Skeletal muscle tissue (tissue), 4 donors: ENCODE measurements around the gene KCTD15. TPM values are rescaled to one million over a fixed set of nuclear protein-coding genes. Genes with fewer than 3 reads are reported as not detected.
A peak's percentile ranks its signal among the peaks of the same experiment; 100 is the strongest.

Experiments used
- H3K27ac ChIP-seq: one replicate; pipeline ENCODE4 v1.7.0; 2013; ENCODE audit warnings: mild to moderate bottlenecking, low read depth, low read length, inconsistent platforms
- H3K27me3 ChIP-seq, 3 donors: one replicate each; pipeline ENCODE4 v1.7.0; 2013; ENCODE audit warnings: low read length in 3 of 3; ENCODE audit not compliant: control insufficient read depth in 3 of 3, insufficient read depth in 3 of 3
- H3K36me3 ChIP-seq, 3 donors: one replicate each; pipeline ENCODE4 v1.7.0; 2013; ENCODE audit warnings: low read length in 3 of 3; ENCODE audit not compliant: control insufficient read depth in 3 of 3, insufficient read depth in 3 of 3
- H3K4me1 ChIP-seq, 3 donors: one replicate each; pipeline ENCODE4 v1.7.0; 2013; ENCODE audit warnings: low read length in 3 of 3, mild to moderate bottlenecking in 3 of 3; ENCODE audit not compliant: control insufficient read depth in 3 of 3, insufficient read depth in 3 of 3
- H3K4me3 ChIP-seq, 3 donors: one replicate each; pipeline ENCODE4 v1.7.0; 2013; ENCODE audit warnings: low read length in 3 of 3
- H3K9ac ChIP-seq, 3 donors: one replicate each; pipeline ENCODE4 v1.7.0; 2013; ENCODE audit warnings: low read length in 3 of 3, mild to moderate bottlenecking in 3 of 3, moderate library complexity in 2 of 3, low read depth in 1 of 3
- H3K9me3 ChIP-seq, 3 donors: one replicate each; pipeline ENCODE4 v1.7.0; 2013; ENCODE audit warnings: low read length in 3 of 3; ENCODE audit not compliant: control insufficient read depth in 3 of 3
- total RNA-seq: library from RNA; depleted of rRNA; stranded (reverse); fragments of >200 nt; gene quantifications from one replicate; pipeline ENCODE4 v1.2.3, GENCODE V29; 2014
- donor health status: Osteomylitis.

Gene KCTD15
- total RNA-seq, 1 donor from 2014 or later, result 34.4 TPM

DNA sequence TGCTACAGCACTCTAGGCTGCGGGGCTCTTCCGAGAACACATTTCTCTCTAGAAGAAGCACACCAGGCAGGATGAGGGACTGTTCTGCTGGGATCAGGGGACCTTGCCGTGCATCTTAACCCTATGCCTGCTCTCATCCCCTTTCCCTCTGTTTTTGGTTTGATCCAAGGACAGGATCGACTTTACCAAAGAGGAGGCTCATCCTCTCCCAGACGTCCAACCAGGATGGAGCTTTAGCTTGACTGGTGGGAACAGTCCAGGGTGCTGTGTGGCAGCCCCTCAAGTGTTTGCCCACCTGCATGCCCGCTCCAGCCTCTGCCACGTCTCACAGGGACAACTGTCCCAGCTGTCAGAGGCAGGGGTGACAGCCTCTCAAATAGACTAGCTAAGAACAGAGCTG, 42.3 kb upstream of the KCTD15 start:
- H3K36me3 ChIP-seq, result no peaks in the 10 kb centered on the region
- H3K4me1 ChIP-seq, result peaks cover 17 to 26% (median 25%) of the 10 kb centered on the region in 3 donors
- H3K27ac ChIP-seq, result no peak overlapping the region
- H3K9ac ChIP-seq, result no peak overlapping the region
- peaks cover 15 to 39% (median 26%) of the 10 kb centered on the region in 3 donors for H3K27me3 ChIP-seq
- H3K9me3 ChIP-seq, result no peaks in the 10 kb centered on the region
- no peak overlapping the region for H3K4me3 ChIP-seq

GRCh38 chr19:33755099-33756035, 41.3 kb upstream of the KCTD15 start:
- no peak overlapping the region for H3K27ac ChIP-seq
- H3K27me3 ChIP-seq, result peaks cover 9 to 34% (median 22%) of the 10 kb centered on the region in 3 donors
- no peaks in the 10 kb centered on the region for H3K9me3 ChIP-seq
- peak overlapping the region in 1 of 3 donors; percentile 22 for H3K4me3 ChIP-seq
- no peaks in the 10 kb centered on the region for H3K36me3 ChIP-seq
- peaks cover 17 to 26% (median 25%) of the 10 kb centered on the region in 3 donors for H3K4me1 ChIP-seq
- peak overlapping the region in 1 of 3 donors; percentile 57 for H3K9ac ChIP-seq

GRCh38 chr19:33756177-33756576, 40.5 kb upstream of the KCTD15 start:
- peaks cover 0 to 3% (median 0%) of the 10 kb centered on the region in 3 donors for H3K9me3 ChIP-seq
- no peak overlapping the region for H3K4me3 ChIP-seq
- H3K4me1 ChIP-seq, result peaks cover 17 to 26% (median 25%) of the 10 kb centered on the region in 3 donors
- no peak overlapping the region for H3K9ac ChIP-seq
- peaks cover 6 to 35% (median 26%) of the 10 kb centered on the region in 3 donors for H3K27me3 ChIP-seq
- H3K36me3 ChIP-seq, result no peaks in the 10 kb centered on the region
- H3K27ac ChIP-seq, result no peak overlapping the region

DNA sequence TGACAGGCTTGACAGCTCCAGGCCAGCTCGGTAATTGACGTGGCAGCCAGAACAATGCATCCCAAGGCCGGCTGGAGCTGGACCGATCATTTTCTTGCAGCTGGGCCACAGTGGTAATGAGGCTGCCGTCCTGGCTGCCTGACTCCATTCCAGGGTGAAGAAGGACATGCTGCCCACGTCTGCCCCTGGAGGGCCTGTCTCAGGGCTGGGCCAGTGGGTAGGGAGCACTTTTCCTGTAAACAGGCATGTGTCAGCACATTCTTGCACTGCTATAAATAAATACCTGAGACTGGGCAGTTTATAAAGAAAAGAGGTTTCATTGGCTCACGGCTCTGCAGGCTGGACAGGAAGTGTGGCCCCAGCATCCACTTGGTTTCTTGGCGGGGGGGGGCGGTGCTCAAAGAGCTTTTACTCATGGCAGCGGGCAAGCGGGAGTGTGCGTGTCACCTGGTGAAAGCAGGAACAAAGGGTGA, 38.1 kb upstream of the KCTD15 start:
- H3K9me3 ChIP-seq, result peaks cover 0 to 3% (median 0%) of the 10 kb centered on the region in 3 donors
- H3K4me3 ChIP-seq, result no peak overlapping the region
- no peaks in the 10 kb centered on the region for H3K36me3 ChIP-seq
- peaks cover 17 to 26% (median 25%) of the 10 kb centered on the region in 3 donors for H3K4me1 ChIP-seq
- no peak overlapping the region for H3K27ac ChIP-seq
- peaks cover 0 to 24% (median 21%) of the 10 kb centered on the region in 3 donors for H3K27me3 ChIP-seq
- H3K9ac ChIP-seq, result no peak overlapping the region

DNA sequence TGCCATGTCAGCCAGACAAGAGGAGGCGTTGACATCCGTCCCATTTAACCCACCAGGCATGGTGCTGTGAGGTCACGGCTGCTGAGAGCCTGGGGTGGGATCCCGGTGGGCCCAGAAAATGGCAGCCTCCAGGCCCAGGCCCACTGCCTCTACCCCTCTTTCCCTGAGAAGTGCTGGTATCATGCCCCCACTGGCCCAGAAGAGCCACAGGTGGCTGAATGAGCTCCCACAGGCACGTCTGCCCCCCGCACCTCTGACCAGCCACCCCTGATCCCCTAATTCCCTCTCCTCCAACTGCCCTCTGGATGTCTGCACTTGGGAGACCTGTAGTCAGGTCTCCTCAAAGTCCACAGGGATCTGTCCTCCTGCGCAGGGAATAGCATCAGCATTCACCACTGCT, 37.3 kb upstream of the KCTD15 start:
- Histone ChIP-seq H3K36me3 (no peaks in the 10 kb centered on the region), H3K27me3 (peaks cover 0 to 20% (median 18%) of the 10 kb centered on the region in 3 donors), H3K4me3 (no peak overlapping the region), H3K4me1 (peaks cover 17 to 26% (median 25%) of the 10 kb centered on the region in 3 donors), H3K27ac (no peak overlapping the region), H3K9me3 (peaks cover 0 to 3% (median 0%) of the 10 kb centered on the region in 3 donors), H3K9ac (no peak overlapping the region)

GRCh38 chr19:33763633-33764371, 32.9 kb upstream of the KCTD15 start:
- Histone ChIP-seq H3K27me3 (peaks cover under 1 to 29% (median 20%) of the 10 kb centered on the region in 3 donors), H3K9ac (no peak overlapping the region), H3K9me3 (peaks cover 0 to 3% (median 0%) of the 10 kb centered on the region in 3 donors), H3K27ac (no peak overlapping the region), H3K4me1 (peaks cover 0 to under 1% (median 0%) of the 10 kb centered on the region in 3 donors), H3K4me3 (no peak overlapping the region), H3K36me3 (no peaks in the 10 kb centered on the region)

GRCh38 chr19:33766623-33767022, 30.0 kb upstream of the KCTD15 start:
- Histone ChIP-seq H3K36me3 (no peaks in the 10 kb centered on the region), H3K27me3 (peaks cover 8 to 41% (median 36%) of the 10 kb centered on the region in 3 donors), H3K9ac (no peak overlapping the region), H3K4me3 (no peak overlapping the region), H3K4me1 (no peaks in the 10 kb centered on the region), H3K27ac (no peak overlapping the region), H3K9me3 (no peaks in the 10 kb centered on the region)

DNA sequence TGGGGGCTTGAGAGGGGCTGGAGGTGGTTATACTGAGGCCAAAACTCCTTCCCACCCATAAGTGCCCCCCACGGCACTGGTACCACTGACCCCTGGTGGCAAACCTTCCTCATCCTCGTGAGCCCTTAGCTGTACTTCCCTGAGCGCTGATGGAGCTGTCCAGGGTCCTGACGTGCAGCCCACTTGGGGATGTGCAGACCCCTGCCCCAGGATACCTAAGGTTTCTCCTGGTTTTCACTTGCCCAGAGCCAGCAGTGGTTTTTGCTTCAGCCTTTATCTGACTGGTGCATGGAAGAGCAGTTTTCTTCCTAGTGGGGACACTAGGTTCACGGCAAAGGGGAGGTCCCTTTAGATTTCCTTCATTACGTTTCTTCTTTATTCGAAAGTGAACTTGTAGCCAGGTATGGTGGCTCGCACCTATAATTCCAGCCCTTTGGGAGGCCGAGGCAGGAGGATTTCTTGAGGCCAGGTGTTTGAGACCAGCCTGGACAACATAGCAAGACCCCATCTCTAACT, 28.7 kb upstream of the KCTD15 start:
- no peaks in the 10 kb centered on the region for H3K36me3 ChIP-seq
- no peaks in the 10 kb centered on the region for H3K4me1 ChIP-seq
- H3K4me3 ChIP-seq, result no peak overlapping the region
- H3K27ac ChIP-seq, result no peak overlapping the region
- H3K27me3 ChIP-seq, result peaks cover 8 to 39% (median 34%) of the 10 kb centered on the region in 3 donors
- no peak overlapping the region for H3K9ac ChIP-seq
- no peaks in the 10 kb centered on the region for H3K9me3 ChIP-seq

- Histone ChIP-seq H3K4me3 (no peak overlapping the region), H3K9me3 (no peaks in the 10 kb centered on the region), H3K9ac (no peak overlapping the region), H3K27me3 (peaks cover 13 to 38% (median 35%) of the 10 kb centered on the region in 3 donors), H3K36me3 (no peaks in the 10 kb centered on the region), H3K4me1 (no peaks in the 10 kb centered on the region), H3K27ac (no peak overlapping the region)
Measured at GRCh38 chr19:33769208-33769607, 27.5 kb upstream of the KCTD15 start.
